ENCODE results near the gene CYP46A1. TPM values are rescaled to one million over a fixed set of nuclear protein-coding genes. Genes with fewer than 3 reads are reported as not detected.

Gene CYP46A1
- polyA plus RNA-seq, 2 of the 4 experiments (the other 2 are of a cell fraction): 0.06 to 0.13 TPM

DNA sequence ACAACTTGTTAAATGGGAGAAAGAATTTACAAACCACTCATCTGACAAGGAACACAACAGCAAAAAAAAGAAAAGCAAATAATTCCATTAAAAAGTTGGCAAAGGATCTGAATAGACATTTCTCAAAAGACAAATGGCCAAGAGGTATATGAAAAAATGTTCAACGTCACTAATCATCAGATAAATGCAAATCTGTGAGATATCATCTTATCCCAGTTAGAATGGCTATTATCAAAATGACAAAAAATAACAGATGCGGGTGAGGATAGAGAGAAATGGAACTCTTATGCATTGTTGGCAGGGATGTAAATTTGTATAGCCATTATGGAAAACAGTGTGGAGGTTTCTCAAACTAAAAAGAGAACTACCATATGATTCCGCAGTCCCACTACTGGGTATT, 29.9 kb downstream of the CYP46A1 start:
- POLR2A ChIA-PET: interaction anchor here (1.3 kb wide), 1 partner anchor 30 kb away, joined by 5 read pairs; the partner anchor contains the start of gene CYP46A1
- Histone ChIP-seq H3K9me3 (0 out of 3 replicates have a peak, but pooled peaks cover 4% of the 10 kb centered on the region), H3K27ac (no peak overlapping the region), H3K4me2 (no peak overlapping the region), H3K4me3 (no peak overlapping the region), H3K4me1 (no peaks in the 10 kb centered on the region)
- CTCF ChIA-PET: interaction anchor here (1.1 to 3.5 kb wide), 3 partner anchors 9 to 26 kb away, joined by 3 to 23 read pairs (median 8); no protein-coding TSS in a partner anchor
- 61% methylated on average over 3 of the region's 3 CpGs for WGBS (ENCODE audit: missing lambda C conversion rate)
- FAIRE-seq: no peak
- DNase-seq (ENCODE audit: low read depth in 1 of 2, low spot score in 1 of 2): no peak
- no peak for ATAC-seq
- TF ChIP-seq NFE2L2 (conservative IDR thresholded peaks at IDR 0.05; ENCODE audit: low read length): no peak
- TF ChIP-seq RNF2 (IDR thresholded peaks at IDR 0.05; ENCODE audit: borderline replicate concordance, low read depth): no peak
- TF ChIP-seq FOXS1 (CRISPR knock-in tag; IDR thresholded peaks at IDR 0.05): no peak
- TF ChIP-seq CHD4 (IDR thresholded peaks at IDR 0.05; ENCODE audit: borderline replicate concordance): no peak
- TF ChIP-seq USF2 (IDR thresholded peaks at IDR 0.05): no peak
- TF ChIP-seq RFX5 (IDR thresholded peaks at IDR 0.05): no peak
- TF ChIP-seq ZC3H11A (IDR thresholded peaks at IDR 0.05): no peak
- TF ChIP-seq JUN (IDR thresholded peaks at IDR 0.05): no peak
- TF ChIP-seq EHF (CRISPR knock-in tag; IDR thresholded peaks at IDR 0.05): no peak
- no peak for TF ChIP-seq JUNB (IDR thresholded peaks at IDR 0.05)
- no peak for TF ChIP-seq SMC3 (IDR thresholded peaks at IDR 0.05)
- no peak for TF ChIP-seq HOXA7 (CRISPR knock-in tag; IDR thresholded peaks at IDR 0.05)
- TF ChIP-seq FOSL2 (IDR thresholded peaks at IDR 0.05): no peak
- TF ChIP-seq FOSL2 (CRISPR knock-in tag; IDR thresholded peaks at IDR 0.05): no peak
- no peak for TF ChIP-seq RARB (CRISPR knock-in tag; IDR thresholded peaks at IDR 0.05)
- TF ChIP-seq TFCP2L1 (CRISPR knock-in tag; IDR thresholded peaks at IDR 0.05): no peak
- no peak for TF ChIP-seq POLR2AphosphoS2 (conservative IDR thresholded peaks at IDR 0.05; ENCODE audit: low read length)
- no peak for TF ChIP-seq RAD21 (conservative IDR thresholded peaks at IDR 0.05 in 1 of 2, IDR thresholded peaks at IDR 0.05 in 1 of 2)

GRCh38 chr14:99715266-99716000, 31.3 kb downstream of the CYP46A1 start:
- Histone ChIP-seq H3K9me3 (0 out of 3 replicates have a peak, but pooled peaks cover 4% of the 10 kb centered on the region), H3K4me2 (no peak overlapping the region), H3K27ac (no peak overlapping the region), H3K4me3 (no peak overlapping the region), H3K4me1 (no peaks in the 10 kb centered on the region)
- TF ChIP-seq FOSL2 (IDR thresholded peaks at IDR 0.05): no peak
- no peak for TF ChIP-seq FOSL2 (CRISPR knock-in tag; IDR thresholded peaks at IDR 0.05)
- TF ChIP-seq CHD2 (IDR thresholded peaks at IDR 0.05; ENCODE audit: low read length, partially characterized antibody): no peak
- no peak for TF ChIP-seq SMC3 (IDR thresholded peaks at IDR 0.05)
- TF ChIP-seq RFX5 (IDR thresholded peaks at IDR 0.05): no peak
- no peak for TF ChIP-seq ZNF302 (CRISPR knock-in tag; IDR thresholded peaks at IDR 0.05)
- POLR2A ChIA-PET: interaction anchor here (1.3 kb wide), 1 partner anchor 31 kb away, joined by 5 read pairs; the partner anchor contains the start of gene CYP46A1
- 69% methylated on average over 24 of the region's 24 CpGs for WGBS (ENCODE audit: missing lambda C conversion rate)
- FAIRE-seq: no peak
- CTCF ChIA-PET: interaction anchor here (0.6 to 3.6 kb wide), 9 partner anchors 8 to 388 kb away, joined by 3 to 23 read pairs (median 5); no protein-coding TSS in a partner anchor
- DNase-seq (ENCODE audit: low read depth in 1 of 2, low spot score in 1 of 2): no peak
- ATAC-seq: no peak

DNA sequence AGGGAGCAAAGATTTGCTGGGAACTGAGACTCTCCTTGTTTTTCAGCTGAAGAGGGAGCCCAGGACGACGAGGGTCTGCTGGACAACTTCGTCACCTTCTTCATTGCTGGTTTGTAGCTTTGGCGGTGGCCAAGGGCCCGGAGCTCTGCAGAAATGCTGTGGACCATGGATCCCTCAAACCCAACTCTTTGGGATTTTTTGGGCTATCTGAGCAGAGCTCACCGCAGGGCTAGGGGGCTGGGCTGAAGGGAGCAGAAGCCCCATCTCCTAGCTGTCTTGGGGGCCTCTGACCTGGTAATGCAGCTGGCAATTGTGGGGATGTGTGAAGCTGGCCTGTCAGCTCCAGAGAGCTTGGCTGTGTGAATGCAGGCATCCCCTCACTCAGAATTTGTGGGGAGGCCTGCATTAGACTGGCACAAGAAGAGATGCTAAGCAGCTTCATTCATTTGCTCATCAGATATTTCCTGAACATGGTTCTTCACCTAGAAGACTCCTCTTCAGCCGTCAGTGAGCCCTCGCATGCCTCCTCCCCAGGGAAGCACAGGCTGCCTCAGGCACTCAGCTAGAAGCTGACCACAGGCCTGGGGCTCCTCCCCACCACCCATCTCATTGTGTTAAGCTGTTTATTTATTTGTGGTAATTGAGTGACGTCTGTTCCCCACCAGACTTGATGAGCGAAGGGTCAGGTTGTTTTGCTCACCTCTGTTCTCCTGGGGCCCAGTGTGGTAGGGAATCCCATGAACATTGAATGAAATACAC, 32.2 kb downstream of the CYP46A1 start:
- FAIRE-seq: no peak
- Histone ChIP-seq H3K9me3 (0 out of 3 replicates have a peak, but pooled peaks cover 4% of the 10 kb centered on the region), H3K4me2 (no peak overlapping the region), H3K27ac (no peak overlapping the region), H3K4me1 (no peaks in the 10 kb centered on the region), H3K4me3 (no peak overlapping the region)
- POLR2A ChIA-PET: no interaction called here
- TF ChIP-seq CHD2 (IDR thresholded peaks at IDR 0.05; ENCODE audit: low read length, partially characterized antibody): no peak
- CTCF ChIA-PET: interaction anchor here (0.6 to 3.6 kb wide), 8 partner anchors 7 to 387 kb away, joined by 3 to 23 read pairs (median 4); no protein-coding TSS in a partner anchor
- WGBS (ENCODE audit: missing lambda C conversion rate): 51% methylated on average over 10 of the region's 10 CpGs
- no peak; a peak in 1 of 6 replicates for ATAC-seq
- no peak for DNase-seq (ENCODE audit: low read depth in 1 of 2, low spot score in 1 of 2)
